MCF 10A (cell line): Measurements from ENCODE around the gene FGF5. TPM values are rescaled to one million over a fixed set of nuclear protein-coding genes. Genes with fewer than 3 reads are reported as not detected.
A peak's percentile ranks its signal among the peaks of the same experiment; 100 is the strongest.

Experiments
- BruUV-seq: library from RNA; stranded (reverse); fragments of 400-500 nt; replicated peaks from 2 replicates; lab custom pipeline; 2021; lab: Mats Ljungman, UMichigan
- CTCF ChIA-PET: fragments of 300-600 bp; sonication (Branson Sonifier 250); formaldehyde crosslinking; extraction: SDS; loops from one replicate; lab custom pipeline; 2021; ENCODE audit warnings: antibody characterized with exemption, inconsistent platforms; lab: Yijun Ruan, JAX
- POLR2A ChIA-PET: fragments of 300-600, 350-650 bp; sonication (Branson Sonifier 250); formaldehyde crosslinking; extraction: SDS; loops from one replicate; lab custom pipeline; 2020; ENCODE audit warnings: antibody characterized with exemption, inconsistent platforms; lab: Yijun Ruan, JAX
- DNase-seq: peaks from one replicate; pipeline ENCODE4 v3.0.0-alpha.2; 2018; ENCODE audit not compliant: unreplicated experiment
- H3K27ac Mint-ChIP-seq: one replicate; pipeline ENCODE4 v1.8.0; 2022; ENCODE audit warnings: mild to moderate bottlenecking, low read depth, mixed read lengths; ENCODE audit not compliant: unreplicated experiment
- H3K27me3 Mint-ChIP-seq: one replicate; pipeline ENCODE4 v1.8.0; 2022; ENCODE audit warnings: mixed read lengths; ENCODE audit not compliant: insufficient read depth, unreplicated experiment
- H3K36me3 Mint-ChIP-seq: one replicate; pipeline ENCODE4 v1.8.0; 2022; ENCODE audit warnings: mild to moderate bottlenecking, moderate library complexity, mixed read lengths; ENCODE audit not compliant: insufficient read depth, unreplicated experiment
- H3K4me1 Mint-ChIP-seq: one replicate; pipeline ENCODE4 v1.8.0; 2022; ENCODE audit warnings: mixed read lengths; ENCODE audit not compliant: insufficient read depth, unreplicated experiment
- H3K4me3 Mint-ChIP-seq: one replicate; pipeline ENCODE4 v1.8.0; 2022; ENCODE audit warnings: mild to moderate bottlenecking, moderate library complexity, mixed read lengths; ENCODE audit not compliant: unreplicated experiment
- H3K9me3 Mint-ChIP-seq: one replicate; pipeline ENCODE4 v1.8.0; 2022; ENCODE audit warnings: mixed read lengths; ENCODE audit not compliant: unreplicated experiment
- intact Hi-C: fragments of 100-400 bp; cut with micrococcal nuclease; formaldehyde crosslinking; loops from 2 replicates; pipeline ENCODE4 v1.14.1; 2022
- total RNA-seq: library from RNA; stranded (reverse); gene quantifications from 2 replicates; pipeline ENCODE4 v1.2.3, GENCODE V29; 2022
- TF ChIP-seq, protein P1 (sequence below): fragments of 200-600 bp; IDR thresholded peaks from one replicate; pipeline ENCODE4 v1.8.0; 2022; ENCODE audit warnings: antibody characterized with exemption, mild to moderate bottlenecking; ENCODE audit not compliant: unreplicated experiment

The FGF5 gene
- total RNA-seq, 1 experiment from 2014 or later: not detected

DNA sequence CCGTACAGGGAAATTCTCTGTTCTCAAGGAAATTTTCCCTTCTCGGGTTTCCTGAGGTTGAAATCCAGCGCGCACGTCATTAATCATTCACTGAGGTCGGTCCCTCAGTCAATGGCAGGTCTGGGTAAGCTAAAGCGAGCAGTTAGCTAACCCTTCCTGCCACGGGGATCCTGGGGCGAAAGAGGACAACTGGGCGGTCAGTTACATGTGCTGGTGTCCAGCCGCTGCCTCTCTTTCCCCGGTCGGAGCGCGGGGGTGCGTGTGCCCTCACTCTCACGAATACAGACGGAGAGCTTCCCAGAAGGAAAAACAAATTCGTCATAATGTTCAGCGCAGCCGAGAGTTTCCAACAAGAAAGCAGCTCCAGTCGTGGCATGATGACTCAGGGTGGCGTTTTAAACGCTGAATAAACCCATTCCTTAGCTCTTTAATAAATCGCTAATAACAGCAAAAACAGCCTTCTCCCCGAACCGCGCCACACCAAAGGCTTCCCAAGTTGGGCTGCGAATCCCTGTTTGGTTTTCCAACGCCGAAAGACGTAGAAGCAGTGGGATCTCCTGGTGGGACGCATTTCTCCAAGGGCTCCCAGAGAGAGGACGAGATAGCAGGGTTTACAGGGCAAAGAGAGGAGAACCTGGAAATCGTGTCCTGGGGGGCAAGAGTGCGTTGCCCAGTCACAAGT lies 752 bp upstream of the FGF5 start:
- POLR2A ChIA-PET: interaction anchor here (0.9 to 2.8 kb wide), 12 partner anchors 10 to 1326 kb away, joined by 3 to 15 read pairs (median 4); partner anchors contain the start of genes CFAP299 and PAQR3
- TSS peak; percentile 48 for BruUV-seq
- Mint-ChIP-seq H3K4me3 (peak overlapping the region; percentile 92), H3K36me3 (no peaks in the 10 kb centered on the region), H3K9me3 (no peaks in the 10 kb centered on the region), H3K27me3 (no peaks in the 10 kb centered on the region), H3K4me1 (peaks cover 10% of the 10 kb centered on the region), H3K27ac (peak overlapping the region; percentile 48)
- intact Hi-C loops: loop anchor here (1.0 to 2.0 kb wide), 2 partner anchors 41 to 57 kb away; no protein-coding TSS in a partner anchor
- DNase-seq: peak; percentile 50
- TF ChIP-seq, protein P1, sequence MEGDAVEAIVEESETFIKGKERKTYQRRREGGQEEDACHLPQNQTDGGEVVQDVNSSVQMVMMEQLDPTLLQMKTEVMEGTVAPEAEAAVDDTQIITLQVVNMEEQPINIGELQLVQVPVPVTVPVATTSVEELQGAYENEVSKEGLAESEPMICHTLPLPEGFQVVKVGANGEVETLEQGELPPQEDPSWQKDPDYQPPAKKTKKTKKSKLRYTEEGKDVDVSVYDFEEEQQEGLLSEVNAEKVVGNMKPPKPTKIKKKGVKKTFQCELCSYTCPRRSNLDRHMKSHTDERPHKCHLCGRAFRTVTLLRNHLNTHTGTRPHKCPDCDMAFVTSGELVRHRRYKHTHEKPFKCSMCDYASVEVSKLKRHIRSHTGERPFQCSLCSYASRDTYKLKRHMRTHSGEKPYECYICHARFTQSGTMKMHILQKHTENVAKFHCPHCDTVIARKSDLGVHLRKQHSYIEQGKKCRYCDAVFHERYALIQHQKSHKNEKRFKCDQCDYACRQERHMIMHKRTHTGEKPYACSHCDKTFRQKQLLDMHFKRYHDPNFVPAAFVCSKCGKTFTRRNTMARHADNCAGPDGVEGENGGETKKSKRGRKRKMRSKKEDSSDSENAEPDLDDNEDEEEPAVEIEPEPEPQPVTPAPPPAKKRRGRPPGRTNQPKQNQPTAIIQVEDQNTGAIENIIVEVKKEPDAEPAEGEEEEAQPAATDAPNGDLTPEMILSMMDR: no peak
- CTCF ChIA-PET: interaction anchor here (0.5 to 1.9 kb wide), 13 partner anchors 11 to 970 kb away, joined by 3 to 6 read pairs (median 3); partner anchors contain the start of gene CFAP299

DNA sequence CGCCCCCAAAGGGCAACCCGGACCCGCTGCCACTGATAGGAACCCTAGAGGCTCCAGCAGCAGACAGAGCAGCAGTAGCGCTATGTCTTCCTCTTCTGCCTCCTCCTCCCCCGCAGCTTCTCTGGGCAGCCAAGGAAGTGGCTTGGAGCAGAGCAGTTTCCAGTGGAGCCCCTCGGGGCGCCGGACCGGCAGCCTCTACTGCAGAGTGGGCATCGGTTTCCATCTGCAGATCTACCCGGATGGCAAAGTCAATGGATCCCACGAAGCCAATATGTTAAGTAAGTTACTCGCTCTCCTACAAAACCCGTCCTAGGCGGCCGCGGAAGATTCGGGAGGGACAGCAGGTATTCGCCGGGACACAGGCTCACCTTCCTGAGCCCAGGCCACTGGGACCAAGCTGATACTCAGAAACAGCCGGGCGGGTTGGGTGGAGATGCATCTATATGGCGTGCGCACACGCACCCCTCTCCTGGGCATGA lies 477 bp downstream of the FGF5 start:
- Mint-ChIP-seq H3K4me1 (peaks cover 10% of the 10 kb centered on the region), H3K9me3 (no peaks in the 10 kb centered on the region), H3K27ac (peak overlapping the region; percentile 36), H3K36me3 (no peaks in the 10 kb centered on the region), H3K4me3 (peak overlapping the region; percentile 92), H3K27me3 (no peaks in the 10 kb centered on the region)
- ChIA-PET CTCF (interaction anchor here (0.8 to 1.8 kb wide), 2 partner anchors 12 to 47 kb away, joined by 3 to 4 read pairs; no protein-coding TSS in a partner anchor), POLR2A (interaction anchor here (0.6 to 2.8 kb wide), 6 partner anchors 11 to 672 kb away, joined by 3 to 15 read pairs (median 6); no protein-coding TSS in a partner anchor)
- DNase-seq: no peak
- intact Hi-C loops: loop anchor here (1.0 to 2.0 kb wide), 2 partner anchors 40 to 55 kb away; no protein-coding TSS in a partner anchor
- BruUV-seq: no TSS peak
- TF ChIP-seq, protein P1: no peak

DNA sequence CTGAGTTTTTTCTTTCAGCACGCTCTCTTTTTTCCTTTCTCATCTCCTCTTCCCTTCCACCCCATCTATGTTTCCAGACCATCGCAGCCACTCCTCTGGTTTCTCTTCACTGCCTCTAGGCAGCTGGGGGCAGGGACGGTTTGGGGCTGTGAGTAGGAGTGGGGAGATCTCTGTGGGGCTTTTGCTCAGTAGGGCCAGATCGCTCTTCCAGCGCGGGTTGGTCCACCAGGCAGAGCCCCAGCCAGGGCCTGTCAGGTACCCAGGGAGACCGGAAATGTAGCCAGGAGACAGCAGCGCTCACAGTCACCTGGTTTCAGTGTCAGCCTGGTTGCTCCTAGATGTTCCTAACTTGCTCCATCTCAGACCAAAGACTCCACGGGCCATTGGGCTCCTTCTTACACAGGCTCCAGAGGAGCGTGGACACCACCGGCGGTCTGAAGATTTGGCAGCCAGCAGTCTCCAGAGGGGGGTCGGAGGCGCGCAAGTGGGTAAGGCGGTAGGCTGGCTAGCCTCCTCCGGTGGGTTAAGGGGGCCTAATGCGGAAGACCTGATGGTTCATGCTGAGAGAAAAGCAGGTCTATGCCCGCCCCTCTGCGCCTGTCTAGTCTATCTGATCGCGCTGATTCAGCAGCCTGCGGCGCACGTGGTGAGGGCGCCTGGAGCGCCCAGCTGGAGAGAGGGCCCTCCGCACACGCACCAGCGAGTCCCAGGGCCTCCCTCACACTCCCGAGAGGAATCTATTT lies 1.8 kb downstream of the FGF5 start:
- no peak for DNase-seq
- no peaks in the 10 kb centered on the region for H3K36me3 Mint-ChIP-seq
- TF ChIP-seq, protein P1: no peak
- BruUV-seq: no TSS peak
- no peak overlapping the region for H3K27ac Mint-ChIP-seq
- H3K9me3 Mint-ChIP-seq: no peaks in the 10 kb centered on the region
- H3K4me3 Mint-ChIP-seq: no peak overlapping the region
- no peaks in the 10 kb centered on the region for H3K27me3 Mint-ChIP-seq
- ChIA-PET POLR2A (no interaction called here), CTCF (interaction anchor here (0.7 kb wide), 1 partner anchor 12 kb away, joined by 3 read pairs; no protein-coding TSS in a partner anchor)
- intact Hi-C loops: no loop called here
- H3K4me1 Mint-ChIP-seq: peaks cover 10% of the 10 kb centered on the region
